GM10266 (cell line): ENCODE data around the gene C12orf75.
"Not testable (repeated sequence)": the region's sequence is repeated elsewhere in the genome, so short reads cannot be mapped to it uniquely, and the experiment has no call there.

Source experiments
- DNase-seq: peaks from one replicate; pipeline ENCODE4 v3.0.0; 2012; ENCODE audit errors: extremely low spot score
- TF ChIP-seq, protein P1 (sequence below): IDR thresholded peaks from 2 replicates; pipeline ENCODE4 v1.5.1; 2012; ENCODE audit warnings: mild to moderate bottlenecking, low read depth; ENCODE audit not compliant: control insufficient read depth, insufficient read depth; ENCODE audit errors: missing control alignments

C12orf75 gene

DNA sequence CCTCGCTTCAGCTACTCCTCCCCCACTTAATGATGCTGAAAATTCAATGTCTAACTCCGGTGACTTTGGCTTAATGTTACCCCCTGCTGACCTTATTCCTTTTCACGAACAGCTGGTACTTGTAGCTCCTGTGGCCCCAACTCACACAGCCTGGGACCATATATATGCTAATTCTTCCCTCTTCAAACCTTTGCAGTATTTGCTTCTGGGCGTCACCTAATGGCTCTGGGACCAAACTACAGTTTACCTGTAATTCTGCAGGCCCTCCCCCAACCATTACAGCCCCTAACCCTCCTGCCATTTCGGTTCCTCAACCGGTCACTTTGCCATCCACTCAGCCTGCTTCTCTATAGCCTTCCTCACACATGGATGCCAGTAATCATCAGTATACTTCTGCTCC lies 29.6 kb upstream of the C12orf75 start:
- no peak for DNase-seq
- TF ChIP-seq, protein P1, sequence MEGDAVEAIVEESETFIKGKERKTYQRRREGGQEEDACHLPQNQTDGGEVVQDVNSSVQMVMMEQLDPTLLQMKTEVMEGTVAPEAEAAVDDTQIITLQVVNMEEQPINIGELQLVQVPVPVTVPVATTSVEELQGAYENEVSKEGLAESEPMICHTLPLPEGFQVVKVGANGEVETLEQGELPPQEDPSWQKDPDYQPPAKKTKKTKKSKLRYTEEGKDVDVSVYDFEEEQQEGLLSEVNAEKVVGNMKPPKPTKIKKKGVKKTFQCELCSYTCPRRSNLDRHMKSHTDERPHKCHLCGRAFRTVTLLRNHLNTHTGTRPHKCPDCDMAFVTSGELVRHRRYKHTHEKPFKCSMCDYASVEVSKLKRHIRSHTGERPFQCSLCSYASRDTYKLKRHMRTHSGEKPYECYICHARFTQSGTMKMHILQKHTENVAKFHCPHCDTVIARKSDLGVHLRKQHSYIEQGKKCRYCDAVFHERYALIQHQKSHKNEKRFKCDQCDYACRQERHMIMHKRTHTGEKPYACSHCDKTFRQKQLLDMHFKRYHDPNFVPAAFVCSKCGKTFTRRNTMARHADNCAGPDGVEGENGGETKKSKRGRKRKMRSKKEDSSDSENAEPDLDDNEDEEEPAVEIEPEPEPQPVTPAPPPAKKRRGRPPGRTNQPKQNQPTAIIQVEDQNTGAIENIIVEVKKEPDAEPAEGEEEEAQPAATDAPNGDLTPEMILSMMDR = no peak

DNA sequence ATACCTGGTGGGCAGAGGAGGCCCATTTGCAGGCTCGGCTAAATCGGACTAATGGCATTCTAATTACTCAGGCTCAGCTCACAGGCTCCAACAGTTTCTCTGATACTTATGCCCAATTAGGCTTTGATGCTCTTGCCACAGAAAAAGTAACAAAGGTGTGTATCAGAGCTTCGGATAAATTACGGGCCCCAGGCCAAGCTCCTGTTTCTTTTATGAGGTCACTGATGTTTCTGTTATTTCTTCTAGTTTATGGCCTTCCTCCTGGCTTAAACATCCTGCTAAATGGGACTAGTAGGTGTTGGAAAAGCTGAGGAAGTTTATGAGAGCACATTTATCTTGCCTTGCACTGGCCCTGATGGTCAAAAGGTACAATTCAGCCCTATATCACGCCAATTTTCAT lies 28.8 kb upstream of the C12orf75 start:
- DNase-seq = no peak
- TF ChIP-seq, protein P1 = no peak

DNA sequence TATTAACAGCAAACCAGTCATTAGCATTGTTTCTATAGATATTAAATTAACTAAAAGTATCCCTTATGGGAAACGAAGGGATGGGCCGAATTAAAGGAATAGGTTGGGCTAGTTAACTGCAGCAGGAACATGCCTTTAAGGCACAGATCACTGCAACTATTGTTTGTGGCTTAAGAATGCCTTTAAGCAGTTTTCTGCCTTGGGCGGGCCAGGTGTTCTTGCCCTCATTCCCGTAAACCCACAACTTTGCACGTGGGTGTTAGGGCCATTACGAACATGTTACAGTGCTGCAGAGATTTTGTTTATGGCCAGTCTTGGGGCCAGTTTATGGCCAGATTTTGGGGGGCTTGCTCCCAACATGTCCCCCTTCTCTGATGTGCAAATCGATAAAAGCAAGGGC lies 27.5 kb upstream of the C12orf75 start:
- not testable (repeated sequence) for DNase-seq

DNA sequence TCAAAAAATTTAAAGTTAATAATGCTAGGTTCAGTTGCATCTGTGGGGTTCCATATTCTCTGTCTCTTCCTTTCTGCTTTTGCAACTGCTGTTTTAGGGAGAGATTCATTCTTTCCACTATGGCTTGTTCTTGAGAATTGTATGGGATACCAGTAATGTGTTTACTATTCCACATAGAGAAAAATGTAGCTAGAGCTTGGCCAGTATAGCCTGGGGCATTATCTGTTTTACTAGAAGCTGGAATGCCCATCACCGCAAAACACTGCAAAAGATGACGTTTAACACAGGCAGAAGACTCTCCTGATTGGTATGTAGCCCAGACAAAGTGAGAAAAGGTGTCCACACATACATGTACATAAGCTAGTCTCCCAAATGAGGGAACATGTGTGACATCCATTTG lies 25.9 kb upstream of the C12orf75 start:
- DNase-seq = not testable (repeated sequence)

DNA sequence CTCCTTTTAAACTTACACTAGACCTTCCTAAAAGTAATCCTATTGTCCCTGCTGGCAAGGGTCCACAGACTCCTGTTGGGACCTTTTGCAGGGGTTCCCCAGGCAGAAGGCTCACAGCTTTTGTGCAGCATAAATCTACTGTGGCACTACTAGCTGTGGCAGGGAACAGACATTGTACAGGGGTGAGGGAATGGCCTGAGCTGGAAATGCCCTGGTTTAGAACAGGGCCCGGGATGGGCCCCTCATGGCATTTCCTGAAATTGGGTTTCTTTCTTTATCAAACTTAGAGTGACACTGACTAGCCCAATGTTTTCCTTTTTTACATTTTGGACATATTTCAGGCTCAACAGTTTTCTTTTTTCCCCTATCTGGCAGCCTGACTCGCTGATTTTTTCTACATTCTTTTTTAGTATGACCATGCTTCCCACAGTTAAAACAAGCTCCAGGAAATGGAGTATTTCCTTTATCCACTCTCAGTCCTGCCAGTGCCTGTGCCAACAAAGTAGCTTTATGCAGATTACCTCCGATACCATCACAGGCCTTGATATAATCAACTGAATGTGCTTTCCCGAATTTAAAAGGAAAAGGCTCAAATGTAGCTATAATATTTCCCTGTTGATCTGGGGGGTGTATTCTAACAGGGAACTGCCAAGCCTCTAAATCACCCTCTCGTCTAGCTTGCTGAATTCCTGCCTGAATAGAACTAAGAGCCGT lies 22.7 kb upstream of the C12orf75 start:
- DNase-seq = not testable (repeated sequence)

DNA sequence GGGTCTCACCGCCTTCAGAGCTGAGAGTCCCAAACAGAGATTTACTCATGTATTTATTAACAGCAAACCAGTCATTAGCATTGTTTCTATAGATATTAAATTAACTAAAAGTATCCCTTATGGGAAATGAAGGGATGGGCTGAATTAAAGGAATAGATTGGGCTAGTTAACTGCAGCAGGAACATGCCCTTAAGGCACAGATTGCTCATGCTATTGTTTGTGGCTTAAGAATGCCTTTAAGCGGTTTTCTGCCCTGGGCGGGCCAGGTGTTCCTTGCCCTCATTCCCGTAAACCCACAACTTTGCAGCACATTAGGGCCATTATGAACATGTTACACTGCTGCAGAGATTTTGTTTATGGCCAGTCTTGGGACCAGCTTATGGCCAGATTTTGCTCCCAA lies 21.7 kb upstream of the C12orf75 start:
- not testable (repeated sequence) for DNase-seq

DNA sequence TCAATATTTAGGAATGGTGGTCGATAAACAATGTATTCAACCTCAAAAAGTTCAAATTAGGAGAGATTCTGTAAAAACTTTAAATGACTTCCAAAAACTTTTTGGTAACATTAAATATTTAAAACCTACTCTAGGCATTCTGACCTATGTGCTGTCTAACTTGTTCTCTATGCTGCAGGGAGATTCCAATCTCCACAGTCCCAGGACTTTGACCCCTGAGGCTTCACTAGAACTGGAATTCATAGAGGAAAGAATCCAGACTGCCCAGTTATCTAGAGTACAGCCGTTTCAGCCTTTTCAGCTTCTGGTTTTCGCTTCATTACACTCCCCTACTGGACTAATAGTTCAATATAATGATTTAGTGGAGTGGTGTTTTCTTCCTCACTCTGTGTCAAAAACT lies 21.1 kb upstream of the C12orf75 start:
- not testable (repeated sequence) for DNase-seq

DNA sequence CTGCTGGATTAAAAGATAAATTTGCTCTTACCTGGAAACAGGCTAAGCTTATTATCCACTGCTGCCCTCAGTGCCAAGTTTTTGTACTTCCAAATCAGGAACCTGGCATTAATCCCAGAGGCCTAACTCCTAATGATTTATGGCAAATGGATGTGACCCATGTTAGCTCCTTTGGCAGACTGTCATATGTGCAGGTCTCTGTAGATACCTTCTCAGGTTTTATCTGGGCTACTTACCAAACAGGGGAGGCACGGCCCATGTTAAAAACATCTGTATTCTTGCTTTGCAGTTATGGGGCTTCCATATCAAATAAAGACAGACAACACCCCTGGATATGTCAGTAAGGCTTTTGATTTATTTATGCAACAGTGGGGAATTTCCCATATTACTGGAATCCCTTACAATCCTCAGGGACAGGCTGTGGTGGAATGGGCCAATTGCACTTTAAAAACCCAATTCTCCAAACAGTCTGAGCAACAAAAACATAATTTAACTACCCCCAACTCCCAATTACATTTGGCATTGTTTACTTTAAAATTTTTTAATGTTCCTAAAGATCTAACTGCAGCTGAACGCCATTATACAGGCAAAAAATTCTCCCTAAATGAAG lies 19.9 kb upstream of the C12orf75 start:
- not testable (repeated sequence) for DNase-seq

DNA sequence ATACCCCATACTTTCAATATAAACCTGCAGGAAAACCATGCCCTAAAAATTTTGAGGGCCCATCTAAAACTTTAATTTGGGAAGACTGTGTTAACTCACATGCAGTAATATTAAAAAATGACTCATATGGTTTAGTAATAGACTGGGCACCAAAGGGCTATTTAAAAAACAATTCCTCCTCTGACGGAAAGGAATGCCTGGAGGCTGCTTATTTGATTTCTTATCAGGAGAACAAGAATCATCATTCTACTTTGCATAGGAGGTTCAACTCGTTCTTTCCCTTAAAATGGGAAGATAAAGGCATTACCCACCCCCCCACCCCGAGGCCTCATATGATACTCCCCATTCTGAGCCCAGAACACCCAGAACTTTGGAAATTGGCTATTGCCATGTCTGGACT lies 18.6 kb upstream of the C12orf75 start:
- not testable (repeated sequence) for DNase-seq

DNA sequence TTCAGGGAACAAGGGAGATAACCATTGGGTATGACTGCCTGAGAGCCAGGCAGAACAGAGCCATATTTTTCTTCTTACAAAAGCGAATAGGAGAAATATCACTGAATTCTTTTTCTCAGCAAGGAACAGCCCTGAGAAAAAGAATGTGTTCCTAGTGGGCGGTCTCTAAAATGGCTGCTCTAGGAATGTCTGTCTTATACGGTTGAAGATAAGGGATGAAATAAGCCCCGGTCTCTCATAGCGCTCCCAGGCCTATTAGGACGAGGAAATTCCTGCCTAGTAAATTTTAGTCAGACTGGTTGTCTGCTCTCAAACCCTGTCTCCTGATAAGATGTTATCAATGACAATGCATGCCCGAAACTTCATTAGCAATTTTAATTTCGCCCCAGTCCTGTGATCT lies 16.7 kb upstream of the C12orf75 start:
- not testable (repeated sequence) for DNase-seq

DNA sequence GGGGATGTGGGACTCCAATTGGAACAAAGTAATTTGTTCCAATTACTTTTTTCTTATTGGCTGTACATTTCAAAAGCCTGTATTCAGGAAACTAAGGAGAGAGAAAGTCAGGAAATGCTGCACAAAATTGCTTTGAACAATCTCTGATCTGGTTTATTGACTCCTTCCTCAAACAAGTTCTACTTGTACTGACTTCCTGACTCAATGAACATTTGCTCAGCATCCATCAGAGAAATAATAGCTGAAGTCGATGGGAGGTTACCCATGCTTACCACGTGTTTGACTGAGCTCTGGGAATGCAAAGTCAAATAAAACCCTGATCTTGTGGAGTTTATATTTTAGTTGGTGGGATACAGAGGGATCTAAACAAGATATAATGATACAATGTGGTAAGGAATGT lies 15.4 kb upstream of the C12orf75 start:
- TF ChIP-seq, protein P1 = no peak

DNA sequence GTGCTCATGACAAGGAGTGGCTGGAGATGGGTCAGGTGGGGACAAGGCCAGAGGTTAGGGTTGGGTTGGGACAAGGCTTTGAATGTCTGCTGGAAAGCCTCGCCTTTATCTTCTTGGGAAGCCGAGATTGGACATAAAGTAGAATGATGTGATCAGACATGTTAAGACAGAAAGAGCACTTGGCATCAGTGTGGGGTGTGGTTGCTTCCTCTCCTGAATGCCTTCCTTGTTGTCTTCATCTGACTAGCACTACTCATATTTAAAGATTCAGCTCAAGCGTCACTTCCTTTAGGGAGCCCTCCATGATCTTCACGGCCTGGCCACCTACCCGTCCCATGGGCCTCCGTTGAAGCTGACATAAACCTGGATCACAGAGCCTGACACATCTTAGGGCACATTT lies 14.8 kb upstream of the C12orf75 start:
- no peak for DNase-seq
- TF ChIP-seq, protein P1 = no peak

More for the DNA sequence above, 15.4 kb upstream of the C12orf75 start:
- DNase-seq = no peak
